Myocyte (in vitro differentiated cells): ENCODE measurements around the gene PTPRN2. TPM values are rescaled to one million over a fixed set of nuclear protein-coding genes. Genes with fewer than 3 reads are reported as not detected.
A peak's percentile ranks its signal among the peaks of the same experiment; 100 is the strongest.

Source experiments
- DNase-seq: peaks from one replicate; pipeline ENCODE4 v3.0.0-alpha.2; 2012; ENCODE audit warnings: low read depth
- total RNA-seq: library from RNA; depleted of rRNA; stranded (reverse); fragments of >200 nt; gene quantifications from 2 replicates; pipeline ENCODE4 v1.2.3, GENCODE V29; 2014

Gene PTPRN2
- total RNA-seq, 1 donor from 2014 or later: 0.24 TPM

GRCh38 chr7:157817433-157817832 lies 770.2 kb downstream of the PTPRN2 start:
- DNase-seq: no peak

GRCh38 chr7:157816526-157817250 lies 770.9 kb downstream of the PTPRN2 start:
- no peak for DNase-seq

- DNase-seq: no peak
Measured at GRCh38 chr7:157816086-157816485, 771.5 kb downstream of the PTPRN2 start.

- DNase-seq: no peak
Measured at GRCh38 chr7:157815706-157816022, 772.0 kb downstream of the PTPRN2 start.

- DNase-seq: no peak
Measured at GRCh38 chr7:157814931-157815705, 772.5 kb downstream of the PTPRN2 start.

GRCh38 chr7:157813741-157814661 lies 773.6 kb downstream of the PTPRN2 start:
- DNase-seq: no peak

GRCh38 chr7:157813053-157813452 lies 774.6 kb downstream of the PTPRN2 start:
- no peak for DNase-seq

GRCh38 chr7:157811946-157812345 lies 775.7 kb downstream of the PTPRN2 start:
- DNase-seq: no peak

GRCh38 chr7:157809863-157810851 lies 777.5 kb downstream of the PTPRN2 start:
- DNase-seq: no peak

GRCh38 chr7:157809154-157809862 lies 778.3 kb downstream of the PTPRN2 start:
- no peak for DNase-seq

- no peak for DNase-seq
Measured at GRCh38 chr7:157808042-157808441, 779.6 kb downstream of the PTPRN2 start.

GRCh38 chr7:157807510-157807909 lies 780.1 kb downstream of the PTPRN2 start:
- peak; percentile 1 for DNase-seq

- DNase-seq: no peak
Measured at GRCh38 chr7:157806711-157807110, 780.9 kb downstream of the PTPRN2 start.

GRCh38 chr7:157805713-157806112 lies 781.9 kb downstream of the PTPRN2 start:
- no peak for DNase-seq

- DNase-seq: no peak
Measured at GRCh38 chr7:157803906-157804305, 783.7 kb downstream of the PTPRN2 start.

GRCh38 chr7:157801971-157802675 lies 785.5 kb downstream of the PTPRN2 start:
- DNase-seq: no peak

GRCh38 chr7:157801113-157801512 lies 786.5 kb downstream of the PTPRN2 start:
- no peak for DNase-seq

GRCh38 chr7:157800281-157800680 lies 787.3 kb downstream of the PTPRN2 start:
- DNase-seq: no peak

- no peak for DNase-seq
Measured at GRCh38 chr7:157799076-157799685, 788.4 kb downstream of the PTPRN2 start.
